ENCODE measurements around the gene BMPR1B. TPM values are rescaled to one million over a fixed set of nuclear protein-coding genes. Genes with fewer than 3 reads are reported as not detected.

Gene BMPR1B
- total RNA-seq, 1 experiment from 2014 or later, result 7.1 TPM

DNA sequence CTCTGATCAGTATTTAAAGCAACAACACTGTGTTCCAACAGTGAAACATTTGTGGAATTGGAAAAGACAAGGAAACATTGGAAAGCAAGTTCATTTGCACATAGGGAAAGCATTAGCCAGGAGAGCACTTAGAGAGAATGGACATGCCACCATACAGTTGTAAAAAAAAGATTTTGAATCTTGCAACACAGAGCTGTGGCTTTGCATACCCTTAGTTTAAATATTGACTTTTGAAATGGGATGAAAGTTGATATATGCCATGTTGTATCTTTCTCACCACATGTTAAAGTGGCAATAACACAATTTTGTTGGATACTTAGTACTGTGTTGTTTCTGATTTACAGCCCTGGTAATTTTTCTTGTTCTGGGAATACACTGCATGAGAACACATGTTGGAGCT lies 208.1 kb downstream of the BMPR1B start:
- Histone ChIP-seq H3K4me3 (ENCODE audit: low read length) (no peak overlapping the region), H3K9me3 (ENCODE audit: low read length) (no peaks in the 10 kb centered on the region), H3K4me1 (ENCODE audit: insufficient read depth, low read length) (peaks cover 7% of the 10 kb centered on the region; the same call in 1 of the 2 replicates), H3K27ac (ENCODE audit: low read length) (no peak overlapping the region), H2AFZ (ENCODE audit: low read length) (no peak overlapping the region), H3K36me3 (ENCODE audit: low read depth, low read length) (no peaks in the 10 kb centered on the region), H3K79me2 (ENCODE audit: low read length) (no peaks in the 10 kb centered on the region), H3K9me2 (replicated peaks; ENCODE audit: low read length) (no peaks in the 10 kb centered on the region), H3K27me3 (ENCODE audit: low read length) (no peaks in the 10 kb centered on the region), H3K4me2 (ENCODE audit: low read length) (no peak overlapping the region), H3F3A (ENCODE audit: low read length, unreplicated experiment) (no peaks in the 10 kb centered on the region), H4K20me1 (ENCODE audit: low read length) (no peaks in the 10 kb centered on the region), H3K9ac (ENCODE audit: low read length) (no peak overlapping the region)
- DNase-seq (no peak), ATAC-seq (no peak)
- intact Hi-C loops (cut with micrococcal nuclease), result no loop called here
- no TSS peak for BruUV-seq (replicated peaks)
- CTCF ChIA-PET, result no interaction called here
- POLR2A ChIA-PET (ENCODE audit: unreplicated experiment), result no interaction called here
- TF ChIP-seq EZH2 (IDR thresholded peaks at IDR 0.05; ENCODE audit: low read length, unreplicated experiment), result no peak
- TF ChIP-seq EZH2phosphoT487 (IDR thresholded peaks at IDR 0.05; ENCODE audit: borderline replicate concordance, low read length), result no peak
- TF ChIP-seq, protein P1, sequence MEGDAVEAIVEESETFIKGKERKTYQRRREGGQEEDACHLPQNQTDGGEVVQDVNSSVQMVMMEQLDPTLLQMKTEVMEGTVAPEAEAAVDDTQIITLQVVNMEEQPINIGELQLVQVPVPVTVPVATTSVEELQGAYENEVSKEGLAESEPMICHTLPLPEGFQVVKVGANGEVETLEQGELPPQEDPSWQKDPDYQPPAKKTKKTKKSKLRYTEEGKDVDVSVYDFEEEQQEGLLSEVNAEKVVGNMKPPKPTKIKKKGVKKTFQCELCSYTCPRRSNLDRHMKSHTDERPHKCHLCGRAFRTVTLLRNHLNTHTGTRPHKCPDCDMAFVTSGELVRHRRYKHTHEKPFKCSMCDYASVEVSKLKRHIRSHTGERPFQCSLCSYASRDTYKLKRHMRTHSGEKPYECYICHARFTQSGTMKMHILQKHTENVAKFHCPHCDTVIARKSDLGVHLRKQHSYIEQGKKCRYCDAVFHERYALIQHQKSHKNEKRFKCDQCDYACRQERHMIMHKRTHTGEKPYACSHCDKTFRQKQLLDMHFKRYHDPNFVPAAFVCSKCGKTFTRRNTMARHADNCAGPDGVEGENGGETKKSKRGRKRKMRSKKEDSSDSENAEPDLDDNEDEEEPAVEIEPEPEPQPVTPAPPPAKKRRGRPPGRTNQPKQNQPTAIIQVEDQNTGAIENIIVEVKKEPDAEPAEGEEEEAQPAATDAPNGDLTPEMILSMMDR (conservative IDR thresholded peaks at IDR 0.05; ENCODE audit: low read depth, low read length), result no peak

GRCh38 chr4:94968493-94968892 lies 210.7 kb downstream of the BMPR1B start:
- CTCF ChIA-PET, result no interaction called here
- Histone ChIP-seq H3K4me1 (ENCODE audit: insufficient read depth, low read length) (peaks cover 7% of the 10 kb centered on the region; the same call in 1 of the 2 replicates), H3K4me2 (ENCODE audit: low read length) (no peak overlapping the region), H3K4me3 (ENCODE audit: low read length) (no peak overlapping the region), H3K9me2 (replicated peaks; ENCODE audit: low read length) (no peaks in the 10 kb centered on the region), H2AFZ (ENCODE audit: low read length) (no peak overlapping the region), H3K36me3 (ENCODE audit: low read depth, low read length) (no peaks in the 10 kb centered on the region), H3K79me2 (ENCODE audit: low read length) (no peaks in the 10 kb centered on the region), H4K20me1 (ENCODE audit: low read length) (no peaks in the 10 kb centered on the region), H3F3A (ENCODE audit: low read length, unreplicated experiment) (no peaks in the 10 kb centered on the region), H3K9ac (ENCODE audit: low read length) (no peak overlapping the region), H3K27me3 (ENCODE audit: low read length) (no peaks in the 10 kb centered on the region), H3K27ac (ENCODE audit: low read length) (no peak overlapping the region), H3K9me3 (ENCODE audit: low read length) (no peaks in the 10 kb centered on the region)
- no peak for ATAC-seq
- intact Hi-C loops (cut with micrococcal nuclease), result no loop called here
- no TSS peak for BruUV-seq (replicated peaks)
- no peak for DNase-seq
- TF ChIP-seq EZH2 (IDR thresholded peaks at IDR 0.05; ENCODE audit: low read length, unreplicated experiment), result no peak
- TF ChIP-seq, protein P1 (conservative IDR thresholded peaks at IDR 0.05; ENCODE audit: low read depth, low read length), result no peak
- no peak for TF ChIP-seq EZH2phosphoT487 (IDR thresholded peaks at IDR 0.05; ENCODE audit: borderline replicate concordance, low read length)
- POLR2A ChIA-PET (ENCODE audit: unreplicated experiment), result no interaction called here

GRCh38 chr4:94970650-94971049 lies 212.9 kb downstream of the BMPR1B start:
- no peak overlapping the region for H2AFZ ChIP-seq (ENCODE audit: low read length)
- no peaks in the 10 kb centered on the region for H3F3A ChIP-seq (ENCODE audit: low read length, unreplicated experiment)
- CTCF ChIA-PET, result no interaction called here
- no peak overlapping the region for H3K4me3 ChIP-seq (ENCODE audit: low read length)
- no peak for ATAC-seq
- H4K20me1 ChIP-seq (ENCODE audit: low read length), result no peaks in the 10 kb centered on the region
- peaks cover 22% of the 10 kb centered on the region for H3K4me1 ChIP-seq (ENCODE audit: insufficient read depth, low read length)
- no peak overlapping the region for H3K27ac ChIP-seq (ENCODE audit: low read length)
- no peak for DNase-seq
- BruUV-seq (replicated peaks), result no TSS peak
- no peaks in the 10 kb centered on the region for H3K79me2 ChIP-seq (ENCODE audit: low read length)
- intact Hi-C loops (cut with micrococcal nuclease), result loop anchor here (5.0 kb wide), 1 partner anchor 33 kb away; no protein-coding TSS in a partner anchor
- H3K9me2 ChIP-seq (replicated peaks; ENCODE audit: low read length), result no peaks in the 10 kb centered on the region
- H3K9ac ChIP-seq (ENCODE audit: low read length), result no peak overlapping the region
- H3K4me2 ChIP-seq (ENCODE audit: low read length), result no peak overlapping the region
- H3K9me3 ChIP-seq (ENCODE audit: low read length), result no peaks in the 10 kb centered on the region
- no peaks in the 10 kb centered on the region for H3K36me3 ChIP-seq (ENCODE audit: low read depth, low read length)
- POLR2A ChIA-PET (ENCODE audit: unreplicated experiment), result no interaction called here
- H3K27me3 ChIP-seq (ENCODE audit: low read length), result no peaks in the 10 kb centered on the region
- no peak for TF ChIP-seq EZH2phosphoT487 (IDR thresholded peaks at IDR 0.05; ENCODE audit: borderline replicate concordance, low read length)

Data from PC-3 (cell line).